HG02885 (cell line): ENCODE data around the gene RPS6KC1.
A peak's percentile ranks its signal among the peaks of the same experiment; 100 is the strongest.
"Not testable (repeated sequence)": the region's sequence is repeated elsewhere in the genome, so short reads cannot be mapped to it uniquely, and the experiment has no call there.

Source experiments
- ATAC-seq: cut with Tn5 transposase; IDR thresholded peaks from one replicate; pipeline ENCODE4 v1.9.1; 2021; ENCODE audit warnings: mild to moderate bottlenecking; ENCODE audit not compliant: unreplicated experiment, poor library complexity

Gene RPS6KC1

DNA sequence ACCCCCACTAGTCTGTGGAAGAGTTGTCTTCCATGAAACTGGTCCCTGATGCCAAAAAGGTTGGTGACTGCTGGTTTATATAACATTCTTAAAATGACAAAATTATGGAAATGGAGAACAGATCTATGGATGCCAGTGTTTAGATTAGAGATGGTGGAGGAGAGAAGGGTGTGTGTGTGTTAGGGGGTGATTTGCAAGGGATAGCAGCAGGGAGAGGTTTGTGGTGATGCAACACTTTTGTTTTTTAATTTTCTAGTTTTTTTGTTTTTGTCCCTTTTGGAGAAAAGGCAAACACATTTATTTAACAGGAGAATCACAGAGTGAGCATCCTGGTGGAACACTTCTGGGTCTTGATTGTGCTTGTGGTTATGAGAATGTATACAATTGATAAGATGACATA, 143.8 kb downstream of the RPS6KC1 start:
- ATAC-seq: no peak

DNA sequence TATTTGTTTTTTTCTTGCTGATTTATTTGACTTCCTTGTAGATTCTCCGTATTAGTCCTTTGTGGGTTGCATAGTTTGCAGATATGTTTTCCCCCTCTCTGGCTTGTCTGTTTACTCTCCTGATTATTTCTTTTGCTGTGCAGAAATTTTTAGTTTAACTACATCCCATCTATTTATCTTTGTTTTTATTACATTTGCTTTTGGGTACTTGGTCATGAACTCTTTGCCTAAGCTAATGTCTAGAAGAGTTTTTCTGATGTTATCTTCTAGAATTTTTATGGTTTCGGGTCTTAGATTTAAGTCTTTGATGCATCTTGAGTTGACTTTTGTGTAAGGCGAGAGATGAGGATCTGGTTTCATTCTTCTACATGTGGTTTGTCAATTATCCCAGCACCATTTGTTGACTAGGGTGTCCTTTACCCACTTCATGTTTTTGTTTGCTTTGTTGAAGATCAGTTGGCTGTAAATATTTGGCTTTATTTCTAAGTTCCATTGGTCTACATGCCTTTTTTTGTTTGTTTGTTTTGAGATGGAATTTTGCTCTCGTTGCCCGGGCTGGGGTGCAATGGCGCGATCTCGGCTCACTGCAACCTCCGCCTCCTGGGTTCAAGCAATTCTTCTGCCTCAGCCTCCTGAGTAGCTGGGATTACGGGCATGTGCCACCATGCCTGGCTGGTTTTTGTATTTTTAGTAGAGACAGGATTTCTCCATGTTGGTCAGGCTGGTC, 145.4 kb downstream of the RPS6KC1 start:
- not testable (repeated sequence) for ATAC-seq

DNA sequence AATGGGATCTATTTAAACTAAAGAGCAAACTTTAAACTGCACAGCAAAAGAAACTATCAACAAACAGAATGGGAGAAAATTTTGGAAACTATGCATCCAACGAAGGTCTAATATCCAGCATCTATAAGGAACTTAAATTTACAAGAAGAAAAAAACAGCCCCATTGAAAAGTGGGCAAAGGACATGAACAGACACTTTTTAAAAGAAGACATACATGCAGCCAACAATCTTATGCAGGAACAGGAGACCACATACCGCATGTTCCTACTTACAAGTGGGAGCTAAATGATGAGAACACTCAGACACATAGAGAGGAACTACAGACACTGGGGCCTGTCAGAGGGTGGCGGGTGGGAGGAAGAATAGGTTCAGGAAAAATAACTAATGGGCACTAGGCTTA, 149.6 kb downstream of the RPS6KC1 start:
- ATAC-seq: no peak

DNA sequence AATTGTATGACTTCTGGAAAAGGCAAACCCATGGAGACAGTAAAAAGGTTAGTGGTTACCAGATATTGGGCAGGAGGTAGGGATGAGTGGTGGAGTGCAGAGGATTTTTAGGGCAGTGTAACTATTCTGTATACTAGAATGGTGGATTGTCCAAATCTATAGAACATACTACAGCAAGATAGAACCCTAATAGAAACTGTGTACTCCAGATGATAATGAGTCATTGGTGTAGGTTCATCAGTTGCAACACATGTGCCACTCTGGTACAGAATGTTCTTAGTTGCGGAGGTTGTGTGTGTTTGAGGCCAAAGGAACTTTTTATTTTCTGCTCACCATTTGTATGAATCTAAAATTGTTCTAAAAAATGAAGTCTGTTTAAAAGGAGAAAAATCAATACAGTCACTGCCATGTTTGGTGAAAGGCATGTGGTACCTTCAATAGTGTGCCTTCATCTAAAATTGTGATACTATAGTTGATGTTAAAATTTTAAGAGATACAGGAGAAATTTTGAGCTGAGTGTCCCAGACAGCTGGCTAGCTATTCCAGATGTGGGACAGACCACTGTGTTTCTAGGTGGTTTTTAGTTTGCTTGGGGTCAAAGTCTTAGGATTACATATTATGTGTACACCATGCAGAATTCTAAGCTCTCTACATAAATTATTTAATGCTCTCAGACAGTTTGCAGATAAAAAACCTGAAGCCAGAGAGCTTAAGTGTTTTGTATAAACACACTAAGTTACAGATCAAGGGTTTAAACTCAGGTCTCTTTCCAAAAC, 150.5 kb downstream of the RPS6KC1 start:
- no peak for ATAC-seq

DNA sequence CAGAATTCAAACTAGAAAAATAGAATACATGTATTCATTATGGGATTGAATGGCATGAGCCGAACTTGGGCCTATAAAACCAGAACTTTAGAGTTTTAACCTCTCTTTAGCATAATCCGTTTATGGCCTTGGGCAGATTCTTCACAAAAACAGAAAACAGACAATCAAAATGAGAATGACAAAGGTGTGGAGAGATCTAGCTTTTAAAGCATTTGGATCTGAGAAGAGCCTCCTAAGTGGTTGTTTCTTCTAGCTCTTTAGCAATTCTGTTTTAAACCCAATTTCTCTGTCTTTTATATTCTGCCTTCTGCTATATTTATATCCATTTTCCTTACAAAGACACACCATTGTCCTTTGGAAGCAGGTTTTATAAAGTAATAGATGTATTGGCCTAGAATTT, 160.2 kb downstream of the RPS6KC1 start:
- no peak for ATAC-seq

DNA sequence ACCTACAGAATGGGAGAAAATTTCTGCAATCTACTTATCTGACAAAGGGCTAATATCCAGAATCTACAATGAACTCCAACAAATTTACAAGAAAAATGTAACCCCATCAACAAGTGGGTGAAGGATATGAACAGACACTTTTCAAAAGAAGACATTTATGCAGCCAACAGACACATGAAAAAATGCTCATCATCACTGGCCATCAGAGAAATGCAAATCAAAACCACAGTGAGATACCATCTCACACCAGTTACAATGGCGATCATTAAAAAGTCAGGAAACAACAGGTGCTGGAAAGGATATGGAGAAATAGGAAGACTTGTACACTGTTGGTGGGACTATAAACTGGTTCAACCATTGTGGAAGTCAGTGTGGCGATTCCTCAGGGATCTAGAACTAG, 168.0 kb downstream of the RPS6KC1 start:
- not testable (repeated sequence) for ATAC-seq

DNA sequence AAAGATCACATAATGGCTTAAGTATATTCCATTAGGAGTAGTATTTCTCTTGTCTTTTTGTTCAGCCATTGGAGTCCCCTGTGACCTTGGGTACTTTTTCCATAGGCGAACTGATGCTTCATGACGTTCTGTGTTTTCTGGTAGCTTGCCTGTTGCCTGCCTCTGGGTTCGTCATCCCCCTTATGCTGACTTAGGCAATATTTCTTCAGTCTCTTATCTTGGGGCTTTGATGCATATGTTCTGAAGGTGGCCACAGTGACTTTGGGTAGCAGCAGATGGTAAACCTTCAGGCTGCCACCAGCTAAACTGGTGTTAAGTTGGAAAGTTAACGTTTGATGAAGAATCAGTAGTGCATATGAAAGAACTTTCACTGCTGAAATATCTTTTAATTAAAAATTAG, 170.2 kb downstream of the RPS6KC1 start:
- no peak for ATAC-seq

DNA sequence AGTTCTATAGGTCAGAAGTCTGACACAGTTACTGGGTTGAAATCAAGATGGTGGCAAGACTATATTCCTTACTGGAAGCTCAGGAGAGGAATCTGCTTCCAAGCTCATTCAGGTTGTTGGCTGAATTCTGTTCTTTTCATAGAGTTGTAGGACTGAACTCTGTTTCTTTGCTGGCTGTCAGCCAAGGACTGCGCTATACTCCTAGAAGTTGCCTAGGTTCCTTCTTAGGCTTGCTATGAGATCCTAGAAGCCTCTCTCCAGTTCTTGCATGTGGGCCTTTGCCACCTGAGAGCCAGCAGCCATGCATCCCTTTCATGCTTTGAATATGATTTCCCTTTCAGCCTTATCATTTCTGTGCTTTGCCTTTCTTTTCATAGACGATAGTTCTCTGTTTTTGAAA, 176.4 kb downstream of the RPS6KC1 start:
- ATAC-seq: no peak

DNA sequence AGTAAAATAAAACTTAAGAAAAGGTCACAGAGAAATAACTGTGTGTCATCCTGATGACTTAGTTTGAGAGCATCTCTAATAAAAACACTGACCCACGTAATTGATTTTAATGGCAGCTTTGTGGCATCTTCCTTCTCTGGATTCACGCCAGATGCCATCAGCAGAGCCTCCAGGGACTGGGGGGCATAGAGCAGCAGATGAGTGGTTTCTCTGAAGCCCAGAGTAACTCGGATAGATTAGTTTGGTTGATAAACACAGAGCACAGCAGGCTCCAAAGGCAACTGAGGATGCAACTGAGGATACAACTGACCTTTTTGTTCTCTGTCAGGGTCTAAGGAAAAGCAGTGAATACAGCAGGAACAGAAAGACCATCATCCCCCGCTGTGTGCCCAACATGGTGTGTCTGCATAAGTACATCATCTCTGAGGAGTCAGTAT, 180.8 kb downstream of the RPS6KC1 start:
- ATAC-seq: no peak

DNA sequence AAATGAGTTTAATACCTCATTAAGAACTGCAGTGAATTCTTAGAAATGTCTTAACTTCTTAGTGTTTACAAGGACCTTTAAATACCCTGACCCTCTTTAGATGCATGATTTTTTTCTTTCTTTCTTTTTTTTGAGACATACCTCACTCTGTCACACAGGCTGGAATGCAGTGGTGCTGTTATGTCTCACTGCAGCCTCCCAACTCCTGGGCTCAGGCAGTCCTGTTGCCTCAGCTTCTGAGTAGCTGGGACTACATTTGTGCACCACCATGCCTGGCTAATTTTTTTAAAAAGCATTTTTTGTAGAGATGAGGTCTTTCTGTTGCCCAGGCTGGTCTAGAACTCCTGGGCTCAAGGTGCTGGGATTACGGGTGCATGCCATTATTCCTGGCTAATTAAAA, 191.8 kb downstream of the RPS6KC1 start:
- no peak for ATAC-seq

DNA sequence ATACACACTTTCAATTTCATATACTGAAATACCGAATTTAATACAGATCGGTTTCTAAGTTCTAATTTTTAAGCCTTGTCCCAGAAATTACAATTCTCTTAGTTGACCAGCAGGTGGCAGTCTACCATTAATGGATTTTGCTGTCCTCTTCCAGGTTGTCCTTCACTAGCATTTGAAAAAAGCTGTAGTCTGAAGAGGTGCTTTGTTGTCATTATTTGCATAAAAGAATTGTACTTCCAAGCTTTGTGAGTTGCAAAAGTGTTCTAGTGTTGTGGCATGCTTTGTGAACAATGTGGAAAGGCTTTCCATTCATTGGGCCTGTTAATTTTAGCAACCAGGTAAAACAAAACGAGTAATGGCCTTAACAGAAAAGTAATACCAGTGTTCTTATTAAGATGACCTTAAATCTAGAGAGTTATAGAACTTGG, 193.6 kb downstream of the RPS6KC1 start:
- peak; percentile 74 for ATAC-seq

DNA sequence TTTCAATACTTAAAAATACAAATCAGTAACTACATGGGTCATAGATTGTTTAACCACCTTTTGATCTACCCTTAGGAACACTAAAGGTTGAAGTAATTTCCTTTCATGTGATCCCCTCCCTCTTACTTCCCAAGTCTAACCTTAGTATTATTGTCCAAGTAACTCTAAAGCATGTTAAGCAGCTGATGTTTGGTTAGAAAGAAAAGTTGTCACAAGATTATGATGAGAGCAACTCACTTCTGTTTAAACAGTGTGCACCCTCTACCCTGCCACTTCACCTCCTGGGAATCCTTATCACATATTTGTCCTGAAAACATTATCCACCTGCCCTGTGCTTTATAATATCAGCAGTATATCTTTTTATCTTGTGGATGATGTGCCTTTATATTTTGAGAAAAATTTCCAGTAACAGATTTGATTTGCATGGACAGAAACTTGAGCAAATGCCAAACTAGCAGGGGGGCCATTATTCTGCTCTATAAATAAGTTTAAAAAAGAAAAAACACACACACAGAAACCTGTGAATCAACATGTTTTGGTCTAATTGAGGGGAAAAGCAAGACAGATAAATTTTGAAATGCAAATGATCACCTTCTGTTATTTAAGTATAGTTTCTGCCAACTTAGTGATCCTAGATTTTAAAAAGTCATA, 194.3 kb downstream of the RPS6KC1 start:
- no peak for ATAC-seq

DNA sequence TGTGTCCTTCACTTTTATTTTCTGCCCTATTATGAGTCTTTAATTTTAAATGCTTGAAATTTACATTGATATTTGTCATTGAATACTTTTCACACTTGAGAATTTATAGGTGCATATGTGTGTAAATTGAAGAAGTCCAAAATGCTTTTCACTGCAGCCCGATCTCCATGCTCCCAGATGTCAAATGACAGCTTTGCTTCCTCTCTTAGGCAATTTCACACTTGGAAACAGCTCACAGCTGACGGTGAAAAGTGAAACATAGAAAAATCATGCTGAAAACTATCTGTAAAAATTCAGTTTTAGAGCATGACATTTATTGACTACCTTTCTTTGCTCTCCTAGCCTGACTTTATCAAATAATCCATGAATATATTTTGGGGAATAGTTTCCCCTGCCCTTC, 196.0 kb downstream of the RPS6KC1 start:
- ATAC-seq: no peak

DNA sequence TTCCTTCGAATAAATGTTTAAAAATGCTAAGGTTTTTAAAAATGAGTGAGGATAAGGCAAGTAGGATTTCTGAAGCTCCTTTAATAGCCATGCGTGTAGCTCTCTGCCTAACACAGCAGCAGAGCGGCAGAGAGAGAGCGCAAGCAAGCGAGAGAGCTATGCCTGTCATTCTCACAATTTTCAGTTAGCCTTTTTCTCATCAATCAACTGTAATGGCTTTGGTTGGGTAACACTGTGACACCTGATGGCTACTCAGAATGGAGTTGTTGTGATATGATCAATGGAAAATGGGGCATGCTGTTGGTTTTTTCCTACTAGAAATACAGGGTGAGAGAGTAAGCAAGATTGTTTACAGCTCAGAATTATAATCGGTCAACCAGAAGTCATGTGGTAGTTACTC, 198.4 kb downstream of the RPS6KC1 start:
- ATAC-seq: no peak

DNA sequence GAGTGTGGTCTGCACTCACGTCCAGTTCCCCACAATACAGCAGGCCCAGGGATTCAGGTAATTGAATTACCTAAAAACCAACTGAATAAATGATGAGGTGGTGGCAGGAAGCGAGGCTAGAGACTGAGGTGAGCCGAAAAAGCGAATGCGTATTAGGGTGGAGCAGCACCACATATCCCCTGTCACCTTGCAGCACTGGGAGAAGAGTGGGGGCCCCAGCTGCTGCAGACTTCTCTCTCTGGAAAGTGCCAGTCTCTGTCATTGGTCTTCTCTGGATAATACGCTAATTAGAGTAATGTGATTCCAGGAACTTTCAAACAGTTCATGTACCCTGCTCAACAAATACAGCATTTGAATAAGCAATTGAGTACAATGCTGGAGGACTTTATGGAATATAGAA, 199.0 kb downstream of the RPS6KC1 start:
- ATAC-seq: no peak

DNA sequence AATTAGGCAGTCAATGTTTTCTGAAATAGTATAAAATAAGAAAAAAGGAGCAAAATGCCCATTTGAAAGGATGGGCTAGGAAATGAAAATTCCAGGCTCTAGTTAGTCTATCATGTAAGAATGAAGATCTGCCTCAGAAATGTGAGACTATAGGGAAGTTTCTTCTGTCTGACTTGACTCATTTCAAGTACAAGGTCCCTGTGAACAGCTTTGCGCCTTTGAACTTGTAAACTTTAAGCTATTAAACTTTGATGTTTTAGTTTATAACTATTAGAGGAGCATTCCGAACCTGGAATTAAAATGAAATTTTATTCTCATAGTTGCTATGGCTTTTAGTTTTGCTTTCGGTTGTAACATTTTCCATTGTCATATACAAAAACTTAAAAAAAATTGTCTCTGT, 199.4 kb downstream of the RPS6KC1 start:
- no peak for ATAC-seq

DNA sequence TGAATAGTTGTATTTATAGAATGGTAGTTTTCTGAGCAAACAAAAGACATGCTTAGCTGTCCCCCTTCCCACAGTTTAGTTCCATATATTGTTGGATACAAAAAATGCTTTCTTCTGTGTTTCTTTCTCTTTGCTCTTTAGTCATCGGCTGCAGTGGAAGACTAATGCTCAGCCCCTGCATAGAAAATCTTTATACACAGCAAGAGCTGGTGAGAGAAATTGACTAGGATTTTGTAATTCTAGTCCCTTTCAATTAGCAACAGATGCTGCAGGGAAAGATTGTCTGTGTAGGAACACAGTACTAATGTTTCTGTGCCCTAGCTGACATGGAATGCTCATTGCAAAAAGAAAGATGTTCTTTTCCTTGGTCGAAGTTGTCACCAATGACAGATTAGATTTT, 200.9 kb downstream of the RPS6KC1 start:
- no peak for ATAC-seq

DNA sequence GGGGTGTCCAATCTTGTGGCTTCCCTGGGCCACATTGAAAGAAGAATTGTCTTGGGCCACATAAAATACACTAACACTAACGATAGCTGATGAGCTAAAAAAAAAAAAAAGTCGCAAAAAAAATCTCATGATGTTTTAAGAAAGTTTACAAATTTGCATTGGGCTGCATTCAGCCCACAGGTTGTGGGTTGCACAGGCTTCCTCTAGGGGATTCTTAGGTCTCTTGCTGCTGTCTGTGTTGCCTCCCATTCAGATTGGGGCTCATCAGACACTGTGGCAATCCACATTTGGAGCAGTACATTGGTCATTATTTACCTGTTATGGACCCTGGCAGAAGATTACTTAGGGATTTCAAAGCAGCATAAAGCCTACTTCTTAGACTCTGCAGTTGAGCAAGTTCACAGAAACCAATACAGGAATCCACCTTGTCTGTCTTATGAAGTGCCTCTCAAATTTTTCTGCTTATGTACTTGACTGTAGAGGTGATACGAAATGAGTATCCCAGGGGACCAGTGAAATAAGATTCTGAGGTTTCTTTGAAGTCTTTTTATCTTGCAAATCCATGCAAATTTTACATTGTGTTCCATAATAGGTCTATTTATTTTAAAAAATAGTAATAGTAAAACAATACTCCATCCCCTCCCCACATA, 205.5 kb downstream of the RPS6KC1 start:
- peak; percentile 96 for ATAC-seq

DNA sequence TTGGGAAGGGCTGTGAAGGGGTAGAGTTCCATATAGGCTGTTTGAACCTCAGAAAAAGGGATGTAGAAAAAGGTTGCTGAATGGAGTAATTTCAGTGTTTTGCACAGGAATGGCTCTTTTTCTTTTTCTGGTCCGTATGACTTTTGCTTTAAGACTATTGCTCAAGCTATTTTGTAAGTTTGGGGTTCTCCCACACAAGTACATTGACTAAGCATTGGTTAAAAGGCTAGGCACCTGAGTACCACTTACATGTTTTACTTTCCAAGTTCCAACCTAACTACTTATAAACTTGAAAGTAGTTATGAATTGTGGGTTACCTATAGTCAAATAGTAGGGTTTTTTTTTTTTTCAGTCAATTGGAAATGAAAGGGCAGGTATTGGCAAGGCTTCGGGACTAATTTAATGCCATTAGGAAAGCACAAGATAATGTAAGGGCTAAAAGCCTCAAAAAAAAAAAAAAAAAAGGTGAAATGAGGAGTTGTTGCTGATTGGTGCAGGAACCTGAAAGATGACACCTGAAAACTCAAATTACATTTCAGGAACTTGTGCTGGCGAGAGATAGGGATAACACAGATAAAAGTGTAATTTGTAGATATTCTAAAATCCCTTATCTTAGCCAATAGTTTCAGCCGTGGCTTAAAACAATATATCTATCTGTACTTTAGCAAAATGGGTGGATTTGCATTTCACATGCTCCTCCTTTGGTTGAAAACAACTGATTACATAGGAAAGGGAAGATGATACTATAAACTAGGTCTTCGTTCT, 209.5 kb downstream of the RPS6KC1 start:
- no peak for ATAC-seq

DNA sequence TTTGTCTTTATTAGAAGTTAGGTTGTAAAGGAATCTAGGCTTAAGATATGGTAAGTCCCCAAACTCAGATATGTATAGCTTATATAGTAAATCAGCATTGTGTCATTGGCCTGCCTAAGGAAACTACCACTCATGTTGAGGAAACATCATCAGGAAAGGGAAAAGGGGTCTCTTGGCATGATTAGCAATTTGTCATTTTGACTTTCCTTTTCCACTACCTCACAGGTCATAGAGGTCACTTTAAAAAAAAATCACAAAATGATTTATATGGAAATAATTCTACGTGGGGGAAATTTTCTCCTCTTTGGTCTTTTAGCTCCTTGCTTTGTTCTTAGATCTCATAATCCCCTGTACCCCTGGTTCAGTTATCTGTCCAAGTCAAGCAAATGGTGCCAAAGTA, 213.5 kb downstream of the RPS6KC1 start:
- ATAC-seq: no peak
